ENCODE data around the gene BHLHE41.

Gene BHLHE41

DNA sequence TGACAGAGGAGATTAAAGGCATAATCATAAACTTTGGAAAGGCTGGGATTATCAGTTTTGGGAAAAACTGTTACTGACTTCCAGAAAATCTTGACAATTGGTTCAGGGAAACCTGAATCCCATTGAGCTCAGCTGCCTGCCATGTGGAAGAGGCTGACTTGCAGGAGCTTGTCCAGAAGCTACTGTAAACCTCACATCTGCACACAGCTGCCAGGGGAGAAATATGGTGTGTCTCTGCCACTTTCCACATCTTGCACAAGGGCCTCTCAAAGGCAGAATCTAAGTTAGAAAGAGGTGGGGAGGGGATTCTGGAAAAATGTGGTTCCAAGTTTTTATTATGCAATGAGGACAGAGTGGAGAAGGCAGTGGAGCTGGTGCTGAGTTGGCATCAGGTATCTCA is 8.7 kb upstream of the BHLHE41 start:
- DNase-seq, result no peak

DNA sequence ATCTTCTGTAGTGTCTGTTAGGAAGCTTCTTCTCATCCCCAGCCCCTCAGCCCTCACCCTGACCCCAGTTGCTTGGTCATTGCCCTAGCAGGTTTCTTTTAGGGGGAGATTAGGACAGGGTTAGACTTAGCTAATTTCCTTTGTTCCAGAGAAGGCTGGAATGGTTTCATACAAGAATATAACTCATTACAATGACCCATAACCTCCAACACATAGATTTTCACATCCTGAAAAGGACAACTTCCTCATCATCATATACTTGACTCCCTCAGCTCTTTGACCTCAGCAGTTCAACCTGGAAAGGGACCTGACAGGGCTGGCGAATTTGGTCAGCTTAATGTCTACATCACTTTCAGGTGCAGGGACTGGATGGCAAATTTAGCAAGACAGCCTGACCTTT is 8.0 kb upstream of the BHLHE41 start:
- DNase-seq, result no peak

DNA sequence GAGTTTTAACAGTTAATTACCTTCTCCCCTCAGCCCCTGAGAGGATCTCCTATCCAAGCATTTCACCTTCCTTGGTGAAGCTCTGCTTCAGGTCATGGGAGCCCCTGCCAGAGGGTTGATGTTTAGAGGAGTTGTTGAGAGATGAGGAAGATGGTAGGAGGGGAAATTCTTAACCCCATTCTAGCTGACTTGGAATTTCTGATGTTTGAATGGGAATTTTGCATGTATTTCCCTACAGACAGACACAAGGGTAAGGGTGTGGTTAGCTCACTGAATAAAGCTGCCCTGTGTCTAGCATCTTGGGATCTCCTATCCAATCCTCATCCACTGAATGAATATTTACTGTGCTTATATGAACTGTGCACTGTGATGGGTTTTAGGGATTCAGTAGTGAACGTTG is 7.1 kb upstream of the BHLHE41 start:
- no peak for DNase-seq

DNA sequence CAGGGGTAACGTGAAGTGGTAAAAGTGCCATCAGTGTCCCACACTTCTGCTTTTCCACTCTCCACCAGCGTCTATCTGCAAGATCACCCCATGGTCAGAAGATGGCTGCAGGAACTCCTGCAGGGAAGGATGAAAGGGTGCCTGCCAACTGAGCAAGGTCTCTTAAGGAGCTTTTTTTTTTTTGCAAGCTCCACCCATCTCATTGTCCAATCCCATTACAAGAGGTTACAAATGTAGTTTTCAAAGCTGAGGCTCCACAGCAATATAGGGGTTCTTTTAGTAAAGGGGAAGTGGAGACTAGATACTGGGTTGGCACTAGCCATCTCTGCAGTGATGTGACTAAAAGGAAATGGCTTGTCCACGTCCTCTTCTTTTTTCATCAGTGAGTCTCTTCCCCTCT is 5.9 kb upstream of the BHLHE41 start:
- no peak for DNase-seq

DNA sequence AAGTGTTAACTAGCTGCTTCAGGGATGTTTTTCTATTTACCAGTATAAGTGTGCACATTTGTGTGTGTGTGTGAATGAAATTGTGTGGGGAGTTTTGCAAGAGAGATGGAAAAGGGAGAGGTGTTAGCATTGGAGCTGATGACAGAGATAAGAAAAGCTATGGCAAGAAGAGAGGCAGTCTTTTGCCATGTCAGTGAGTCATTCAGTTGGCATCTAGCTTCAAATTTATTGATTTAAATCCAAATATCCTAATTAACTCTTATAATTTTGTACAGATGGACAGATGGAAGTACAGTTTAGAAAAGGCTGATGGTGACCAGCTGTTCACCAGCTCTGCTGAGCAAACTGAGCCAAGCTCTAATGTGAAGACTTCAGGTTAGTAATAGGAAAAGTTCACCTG is 3.3 kb upstream of the BHLHE41 start:
- DNase-seq, result no peak

DNA sequence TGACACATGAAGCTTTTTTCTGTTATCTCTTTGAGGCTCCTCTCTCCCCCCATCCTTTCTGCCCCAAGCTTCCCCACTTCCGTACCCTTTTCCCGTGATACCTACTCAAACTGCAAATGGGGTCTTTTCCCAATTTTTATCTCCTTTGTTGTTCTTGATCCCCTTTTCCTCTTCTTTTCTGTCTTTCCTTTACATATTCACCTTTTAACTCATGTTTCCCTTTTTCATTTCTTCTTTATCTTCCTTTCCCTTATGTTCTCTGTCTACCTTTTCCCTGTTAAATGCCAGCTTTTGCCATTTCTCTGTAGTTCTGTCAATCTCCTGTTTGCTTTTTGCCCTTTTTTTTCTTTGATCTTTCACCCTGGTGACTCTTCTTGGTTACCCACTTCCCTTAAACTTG is 2.6 kb upstream of the BHLHE41 start:
- DNase-seq, result no peak

DNA sequence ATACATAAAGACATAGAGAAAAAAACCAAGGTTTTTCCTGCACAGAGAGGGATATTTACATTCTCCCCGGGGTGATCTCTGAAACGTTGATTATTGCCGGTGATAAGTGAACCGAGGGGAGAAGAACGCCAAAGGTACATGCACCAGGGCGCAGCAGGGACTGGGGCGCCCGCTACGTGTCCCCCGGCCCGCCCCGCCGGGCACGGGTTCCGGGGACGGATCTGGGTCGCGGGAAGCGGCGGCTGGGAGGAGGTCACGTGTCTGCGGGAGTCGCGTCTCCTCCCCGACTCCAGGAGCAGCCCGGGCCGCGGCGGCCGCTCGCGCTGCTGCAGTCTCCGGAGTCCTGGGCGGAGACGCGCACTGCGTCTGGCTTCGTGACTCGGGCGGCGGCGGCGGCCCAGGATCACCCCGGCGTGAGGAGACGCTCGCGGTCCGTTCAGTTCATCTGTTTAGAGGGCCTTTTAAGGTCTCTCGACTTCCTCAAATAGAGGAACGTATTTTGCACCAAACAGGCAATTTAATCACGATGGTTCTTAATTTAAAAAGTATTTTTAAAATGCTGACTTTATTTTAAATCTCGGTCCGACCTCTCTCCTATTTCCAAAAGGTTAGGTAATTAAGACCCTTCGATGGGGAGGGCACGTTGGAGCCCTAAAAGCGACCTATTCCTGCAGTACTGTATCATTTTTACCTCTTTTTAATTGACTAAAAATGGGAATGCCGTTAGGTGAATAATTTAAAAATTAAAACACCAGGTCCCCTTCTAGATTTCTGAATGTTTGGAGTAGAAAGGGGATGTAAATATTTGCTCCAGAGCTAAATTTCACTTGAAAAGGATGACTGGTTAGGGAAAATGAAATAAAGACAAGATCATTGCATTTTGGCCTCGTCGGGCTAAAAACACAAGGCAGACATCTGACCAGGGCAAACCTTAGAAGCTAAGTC is 1.8 kb upstream of the BHLHE41 start:
- DNase-seq, result peak in 1 of 5 donors; percentile 33

DNA sequence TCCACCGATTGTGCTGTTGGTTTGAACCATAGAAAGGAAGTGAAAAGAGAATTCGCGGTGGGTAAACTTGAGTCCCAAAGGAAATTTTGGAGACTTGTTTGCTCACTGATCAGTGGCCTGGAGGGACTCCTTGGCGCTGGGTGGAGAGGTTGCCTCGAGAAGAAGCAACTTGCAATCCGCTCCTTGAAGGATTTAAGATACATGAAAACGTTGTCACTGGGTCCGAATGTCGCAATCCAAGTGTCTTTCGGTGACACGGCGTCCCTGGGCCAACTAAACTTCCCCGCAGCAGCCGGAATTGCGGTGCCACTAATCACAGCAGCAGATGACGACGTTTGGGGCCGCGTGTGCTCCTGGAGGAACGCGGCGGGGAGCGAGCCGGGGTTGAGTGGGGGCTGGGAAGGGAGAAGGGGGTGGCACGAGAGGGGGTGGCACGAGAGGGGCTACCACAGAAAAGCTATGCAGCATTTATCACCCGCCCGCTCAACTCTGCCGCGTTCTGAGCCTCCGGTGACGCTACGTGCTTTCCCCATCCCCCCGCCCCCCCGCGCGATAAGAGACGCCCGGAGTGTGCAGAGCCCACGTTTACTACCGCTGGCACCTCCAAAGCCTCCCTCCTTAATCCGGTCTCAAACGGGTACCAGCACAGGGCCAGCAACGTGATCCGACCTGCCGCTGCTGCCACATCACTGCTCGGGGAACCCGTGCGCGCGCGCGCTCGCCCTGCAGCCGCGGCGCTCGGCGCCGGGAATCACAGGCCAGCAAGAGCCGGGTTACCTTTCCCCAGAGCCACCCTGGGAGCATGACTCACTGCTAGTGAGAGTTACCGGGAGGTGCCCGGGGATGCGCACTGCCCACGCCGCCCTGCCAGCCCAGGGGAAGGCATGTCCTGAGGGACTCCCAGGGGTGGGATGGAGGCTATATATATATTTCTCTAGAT is 833 bp upstream of the BHLHE41 start:
- peak in 1 of 5 donors; percentile 30 for DNase-seq

DNA sequence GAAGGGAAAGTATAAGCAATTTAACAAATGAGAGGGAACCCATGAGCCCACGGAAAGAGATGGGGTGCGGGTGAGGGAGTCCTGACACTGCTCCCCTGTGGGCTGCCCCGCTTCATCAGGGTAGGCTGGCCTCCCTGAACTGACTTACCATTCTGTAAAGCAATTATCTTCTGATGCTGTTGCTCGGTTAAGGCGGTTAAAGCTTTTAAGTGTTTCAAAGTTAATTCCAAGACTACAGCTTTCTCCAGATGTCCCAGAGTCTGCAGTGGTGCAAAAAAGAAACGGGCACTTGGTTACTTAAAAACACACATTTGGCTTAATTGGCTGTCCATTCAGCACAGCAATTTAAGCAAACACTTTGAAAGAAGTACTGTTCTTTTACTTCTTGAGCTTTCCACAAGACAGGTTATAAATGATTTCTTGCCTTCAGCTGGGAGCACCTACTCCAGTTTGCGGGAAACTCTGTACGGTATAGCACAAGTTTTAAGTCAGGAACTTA is 1.3 kb downstream of the BHLHE41 start:
- DNase-seq, result no peak

DNA sequence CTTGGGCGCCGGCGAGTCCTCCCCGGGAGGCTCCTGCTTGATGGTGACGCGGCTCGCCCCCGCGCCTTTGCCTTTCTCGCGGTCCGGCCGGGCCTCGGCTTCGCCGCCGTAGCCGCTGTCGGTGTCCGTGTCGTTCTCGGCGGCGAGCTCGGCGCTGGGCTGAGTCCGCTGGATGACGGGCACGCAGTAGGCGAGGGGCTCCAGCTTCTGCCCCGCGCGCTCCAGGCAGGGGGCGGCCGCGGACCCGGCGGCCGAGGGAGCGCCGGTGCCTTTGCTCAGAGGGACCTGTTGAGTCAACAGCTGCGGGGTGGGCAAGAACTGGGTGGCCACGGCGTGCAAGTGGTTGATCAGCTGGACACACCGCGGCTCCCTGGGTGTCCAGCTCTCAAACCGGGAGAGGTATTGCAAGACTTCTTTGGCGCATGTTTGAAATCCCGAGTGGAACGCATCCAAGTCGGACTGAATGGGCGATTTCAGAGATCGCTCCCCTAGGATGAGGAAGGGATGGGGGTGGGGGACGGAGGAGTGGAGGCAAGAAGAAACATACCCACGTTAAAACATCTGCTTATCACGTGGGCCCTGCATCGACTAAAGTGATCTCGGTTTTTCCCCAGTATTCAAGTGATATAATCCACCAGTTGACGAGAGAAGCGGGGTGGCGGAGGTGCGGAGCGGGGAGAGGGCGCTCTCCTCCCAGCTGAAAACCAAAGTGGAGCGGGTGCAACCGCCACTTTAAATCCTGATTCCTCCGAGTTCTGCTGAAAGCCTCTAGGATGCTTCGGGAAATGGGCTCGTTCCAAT is 2.0 kb downstream of the BHLHE41 start:
- peak in 1 of 5 donors; percentile 16 for DNase-seq

DNA sequence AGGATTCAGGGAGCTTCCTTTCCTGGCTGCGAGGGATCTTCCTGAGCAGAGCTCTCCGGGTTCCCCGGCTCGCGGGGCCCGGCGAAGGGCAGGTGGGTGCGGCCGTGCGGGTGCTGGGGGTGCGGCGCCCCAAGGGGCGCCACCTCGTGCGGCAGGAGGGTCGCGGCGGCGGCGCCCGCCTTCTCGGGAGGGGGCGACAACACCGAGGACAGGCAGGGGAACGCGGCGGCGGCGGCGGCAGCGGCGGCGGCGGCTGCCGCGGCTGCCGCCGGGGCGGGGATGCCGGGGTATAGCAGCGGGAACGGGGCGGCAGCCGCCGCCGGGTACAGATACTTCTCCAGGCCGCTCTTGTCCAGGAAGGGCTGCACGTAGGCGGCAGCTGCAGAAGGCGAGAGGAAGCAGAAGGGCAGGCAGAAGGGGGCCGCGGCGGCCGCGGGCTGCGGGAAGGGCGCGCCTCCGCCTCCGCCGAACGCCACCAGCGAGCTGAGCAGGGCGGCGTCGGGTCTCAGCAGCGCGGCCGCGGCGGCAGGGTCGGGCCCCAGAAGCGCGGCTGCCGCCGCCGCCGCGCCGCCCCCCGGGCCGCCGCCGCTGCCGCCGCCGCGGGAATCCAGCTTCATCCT is 2.7 kb downstream of the BHLHE41 start:
- peak in 3 of 5 donors; percentile 6 to 20 (median 12) for DNase-seq

DNA sequence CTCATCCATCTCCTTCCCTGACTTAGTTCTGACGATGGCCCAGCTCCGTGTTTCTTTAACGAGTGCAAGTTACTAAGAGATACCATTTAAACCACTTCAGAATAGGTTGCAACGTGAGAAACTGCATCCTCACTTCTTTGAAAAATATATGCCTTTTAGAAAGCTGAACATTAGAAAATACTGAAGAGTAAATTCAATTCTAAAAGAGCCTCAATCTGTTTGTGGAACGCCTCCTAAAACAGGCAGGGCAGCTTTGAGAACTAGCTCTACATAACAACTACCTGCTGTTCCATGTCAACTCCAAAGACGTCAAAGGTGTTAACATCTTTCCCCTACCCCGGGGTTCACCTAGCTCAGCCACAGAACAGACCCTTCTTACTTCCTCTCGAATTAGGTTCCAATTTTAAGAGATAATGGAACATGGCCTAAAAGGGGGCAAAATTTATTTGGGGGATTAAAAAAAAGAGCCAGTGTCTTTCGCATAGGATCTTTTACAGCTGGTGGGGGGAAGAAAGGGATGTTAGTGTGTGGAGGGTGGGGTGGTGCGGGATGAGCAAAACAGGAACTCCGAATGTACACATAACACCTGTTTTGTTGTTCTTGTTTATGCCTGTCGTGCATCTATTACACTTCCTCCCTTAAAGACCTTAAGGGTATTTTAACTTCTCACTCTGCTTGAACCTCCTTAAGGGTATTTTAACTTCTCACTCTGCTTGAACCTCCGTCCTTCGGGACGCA is 3.3 kb downstream of the BHLHE41 start:
- no peak for DNase-seq

DNA sequence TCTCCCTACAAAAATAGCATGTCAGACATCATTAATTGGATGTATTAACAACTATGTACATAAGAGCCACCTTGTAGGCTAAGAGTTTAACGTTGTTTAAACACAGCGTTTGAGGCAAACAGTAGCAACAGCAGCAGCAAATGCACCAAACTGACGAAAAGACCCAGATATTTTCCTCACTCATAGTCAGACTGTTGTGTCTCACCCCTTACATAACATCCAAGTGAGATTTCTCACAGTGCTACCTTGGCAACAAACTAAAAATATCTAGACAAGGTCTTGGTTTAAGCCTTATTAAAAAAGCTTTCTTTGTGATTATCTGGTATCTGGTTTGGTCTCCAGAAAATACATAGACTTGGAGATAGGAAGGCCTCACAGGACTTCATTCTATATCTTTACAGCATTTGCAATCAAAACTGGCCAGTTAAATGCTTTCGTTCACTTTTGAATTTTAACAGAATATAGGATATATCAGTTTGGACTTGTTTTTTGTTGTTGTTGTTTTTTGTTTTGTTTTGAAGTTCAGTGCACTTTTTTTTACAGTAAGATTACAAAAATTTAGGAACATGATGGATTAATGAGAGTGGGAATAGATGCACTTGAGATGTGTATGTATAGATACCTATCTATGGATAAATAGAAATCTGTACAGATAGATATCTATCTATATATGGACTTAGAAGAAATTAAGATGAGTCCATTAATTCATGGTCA is 4.1 kb downstream of the BHLHE41 start:
- DNase-seq, result no peak

DNA sequence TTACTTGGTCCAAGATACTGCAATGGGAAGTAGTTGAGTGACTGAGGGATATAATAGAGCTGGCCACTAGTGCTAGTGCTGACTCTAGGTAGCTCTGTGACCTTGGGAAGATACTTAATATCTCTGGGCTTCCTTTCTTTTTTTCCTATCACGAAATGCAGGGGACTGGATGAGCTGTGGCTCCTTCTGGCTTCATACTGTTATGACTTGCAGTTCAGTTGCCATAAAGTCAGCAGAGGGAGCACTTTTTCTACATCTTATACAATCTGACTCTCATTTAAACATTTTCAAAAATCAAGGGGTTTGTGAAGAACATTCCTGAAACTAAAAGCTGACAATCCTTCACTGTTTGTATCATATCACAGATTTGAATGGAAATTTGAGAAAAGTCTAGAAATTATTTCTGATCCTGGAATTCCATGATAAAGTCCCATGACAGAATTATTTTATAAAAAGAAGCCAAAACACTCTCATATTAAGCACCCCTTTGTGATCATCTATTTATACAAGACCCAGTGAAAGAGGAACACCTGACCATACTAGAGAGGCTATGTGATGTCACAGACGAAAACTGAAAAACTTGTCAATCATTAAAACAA is 5.3 kb downstream of the BHLHE41 start:
- peak in 1 of 5 donors; percentile 10 for DNase-seq

DNA sequence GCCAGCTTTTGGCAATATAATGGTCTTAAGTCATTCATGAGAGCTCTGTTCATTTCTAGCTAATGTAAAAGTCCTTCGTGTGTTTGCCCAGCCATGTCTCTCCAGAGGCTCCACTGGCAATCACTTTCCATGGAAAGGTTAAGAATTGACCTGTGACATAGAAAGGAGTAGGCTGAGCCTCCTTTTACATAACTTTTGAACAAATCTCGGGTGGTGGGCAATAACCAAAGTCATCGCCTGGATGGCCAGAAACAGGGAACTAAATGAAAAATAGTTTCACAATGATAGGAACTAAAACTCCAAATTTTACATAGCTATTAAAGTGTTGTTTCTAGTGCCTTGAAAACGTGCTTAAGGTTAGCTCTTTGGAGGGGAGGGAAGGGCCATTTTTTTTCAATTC is 6.5 kb downstream of the BHLHE41 start:
- DNase-seq, result no peak

DNA sequence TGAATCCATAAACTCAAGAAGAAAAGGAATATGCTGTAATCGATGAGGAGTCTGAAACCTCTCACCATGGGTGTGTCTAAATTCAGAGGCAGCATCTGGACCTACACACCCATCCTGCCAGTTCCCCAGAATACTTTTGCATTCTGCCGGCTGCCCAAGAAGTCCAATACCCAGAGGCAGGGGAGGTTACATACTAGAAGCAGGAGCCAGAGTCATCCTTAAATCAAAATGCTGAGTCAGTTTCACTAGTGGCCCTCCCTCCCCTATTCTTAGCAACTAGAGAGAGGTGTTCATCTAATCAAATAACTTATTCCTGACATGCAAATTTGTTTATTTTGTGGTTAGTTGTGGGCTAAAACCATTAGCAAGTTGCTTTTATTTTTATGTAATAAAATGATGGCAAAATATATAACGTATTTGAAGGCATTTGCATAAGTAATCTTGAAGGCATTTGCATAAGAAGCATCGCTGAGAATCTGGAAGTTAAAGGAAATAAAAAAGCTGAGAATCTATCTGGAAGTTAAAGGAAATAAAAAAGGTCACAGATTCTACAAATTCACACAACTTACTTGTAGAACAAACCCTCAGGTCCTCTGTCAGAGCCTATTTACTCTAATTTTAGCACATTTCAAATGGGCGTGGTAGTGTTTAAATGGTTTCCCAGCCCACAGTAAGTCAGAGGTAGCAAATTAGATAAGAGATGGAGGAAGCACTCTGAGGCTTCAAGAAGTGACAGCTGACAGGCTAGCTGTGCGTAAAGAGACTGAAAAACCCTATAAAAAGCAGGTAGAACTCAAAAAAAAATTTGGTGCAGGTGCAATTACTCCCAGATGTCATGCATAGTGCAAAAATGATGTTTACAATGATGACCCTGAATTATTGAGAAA is 7.8 kb downstream of the BHLHE41 start:
- DNase-seq, result no peak

DNA sequence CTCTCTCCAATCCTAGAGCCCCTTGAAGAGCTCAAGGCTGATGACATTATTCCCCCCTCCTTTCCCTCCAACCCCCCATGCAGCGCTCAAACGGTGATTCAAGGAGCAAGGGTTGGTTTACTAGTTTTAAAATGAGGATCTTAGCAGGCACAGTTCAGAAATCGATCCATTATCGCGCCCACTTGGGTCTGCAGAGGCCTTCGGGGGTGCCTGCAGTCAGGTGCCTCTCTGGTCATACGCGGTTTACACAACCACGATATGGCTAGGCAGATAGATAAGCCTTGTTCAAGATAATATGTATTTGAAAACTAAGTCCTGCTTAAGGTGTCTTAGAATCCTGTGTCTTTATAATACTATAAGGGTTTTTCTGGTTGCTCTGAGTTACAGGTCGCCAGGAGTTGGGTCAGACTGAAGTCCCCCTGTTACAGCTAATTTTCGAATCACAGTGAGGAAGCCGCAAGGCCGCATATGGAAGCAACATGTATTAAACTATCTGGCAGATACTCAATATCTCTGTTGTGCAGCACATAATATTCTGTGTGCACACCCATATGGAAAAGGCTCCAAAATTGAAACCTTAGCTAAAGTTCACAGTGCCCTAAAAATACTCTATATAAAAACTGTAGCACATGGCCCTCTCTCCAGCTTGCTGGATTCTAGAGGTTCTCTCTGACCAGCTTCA is 10.0 kb downstream of the BHLHE41 start:
- DNase-seq, result no peak
